Measurements from ENCODE around the gene SH3TC2. TPM values are rescaled to one million over a fixed set of nuclear protein-coding genes. Genes with fewer than 3 reads are reported as not detected.

Gene SH3TC2
- polyA plus RNA-seq, 1 of the 3 experiments (the other 2 are of a cell fraction): 1.1 TPM

GRCh38 chr5:149017636-149018035 lies 45.2 kb downstream of the SH3TC2 start:
- TF ChIP-seq RCOR1 (IDR thresholded peaks at IDR 0.05; ENCODE audit: low read length) (no peak), MEF2A (IDR thresholded peaks at IDR 0.05; ENCODE audit: borderline replicate concordance, low read depth) (no peak), ELF1 (IDR thresholded peaks at IDR 0.05) (no peak), ZBTB33 (IDR thresholded peaks at IDR 0.05; ENCODE audit: borderline replicate concordance, low read depth) (no peak), FOXM1 (IDR thresholded peaks at IDR 0.05; ENCODE audit: low read depth) (no peak), POLR2AphosphoS5 (IDR thresholded peaks at IDR 0.05; ENCODE audit: low read depth, low read length) (no peak), FOSL2 (IDR thresholded peaks at IDR 0.05; ENCODE audit: borderline replicate concordance, low read depth) (no peak), SIN3A (IDR thresholded peaks at IDR 0.05; ENCODE audit: borderline replicate concordance, low read depth, low read length) (no peak), IRF3 (IDR thresholded peaks at IDR 0.05; ENCODE audit: low read depth, low read length) (no peak), NRF1 (IDR thresholded peaks at IDR 0.05; ENCODE audit: low read depth, low read length) (no peak), USF2 (IDR thresholded peaks at IDR 0.05; ENCODE audit: borderline replicate concordance, low read depth, low read length) (no peak), MAX (IDR thresholded peaks at IDR 0.05; ENCODE audit: low read depth) (no peak), TEAD4 (IDR thresholded peaks at IDR 0.05; ENCODE audit: borderline replicate concordance, insufficient read depth) (no peak)
- Histone ChIP-seq H3K79me2 (ENCODE audit: insufficient read depth) (no peaks in the 10 kb centered on the region), H4K20me1 (ENCODE audit: insufficient read depth) (no peaks in the 10 kb centered on the region), H3K4me2 (no peak overlapping the region), H2AFZ (ENCODE audit: low read depth) (no peak overlapping the region), H3K36me3 (replicated peaks in 1 of 2; ENCODE audit: control insufficient read depth in 1 of 2, insufficient read depth in 2 of 2, low read length in 1 of 2) (no peaks in the 10 kb centered on the region), H3K4me3 (ENCODE audit: low read depth in 2 of 2, low read length in 1 of 2) (no peak overlapping the region), H3F3A (replicated peaks; ENCODE audit: insufficient read depth) (no peaks in the 10 kb centered on the region), H3K9me2 (no peaks in the 10 kb centered on the region), H3K9me3 (no peaks in the 10 kb centered on the region), H3K27me3 (ENCODE audit: insufficient read depth) (no peaks in the 10 kb centered on the region), H3K4me1 (ENCODE audit: control insufficient read depth in 1 of 2, insufficient read depth in 2 of 2, low read depth in 1 of 2, low read length in 1 of 2) (peaks cover 0 to 5% of the 10 kb centered on the region in 2 experiments; a peak in 2 of 4 replicates), H3K9ac (no peak overlapping the region), H3K27ac (ENCODE audit: low read depth in 2 of 2, low read length in 1 of 2) (no peak overlapping the region)
- 61% methylated on average over 1 of the region's 1 CpG for WGBS (ENCODE audit: low lambda C conversion rate)
- CTCF ChIA-PET: interaction anchor here (1.0 to 2.8 kb wide), 5 partner anchors 18 to 287 kb away, joined by 3 to 8 read pairs (median 3); no protein-coding TSS in a partner anchor
- no peak for DNase-seq
- POLR2A ChIA-PET: no interaction called here

- H3K27ac ChIP-seq (ENCODE audit: low read depth in 2 of 2, low read length in 1 of 2): no peak overlapping the region
- H2AFZ ChIP-seq (ENCODE audit: low read depth): no peak overlapping the region
- CTCF ChIA-PET: interaction anchor here (2.8 kb wide), 1 partner anchor 20 kb away, joined by 8 read pairs; no protein-coding TSS in a partner anchor
- no peaks in the 10 kb centered on the region; the same call in 1 of the 2 replicates for H3K79me2 ChIP-seq (ENCODE audit: insufficient read depth)
- no peak overlapping the region for H3K4me3 ChIP-seq (ENCODE audit: low read depth in 2 of 2, low read length in 1 of 2)
- no peak overlapping the region for H3K4me2 ChIP-seq
- no peak overlapping the region for H3K9ac ChIP-seq
- H3F3A ChIP-seq (replicated peaks; ENCODE audit: insufficient read depth): no peaks in the 10 kb centered on the region
- 87% methylated on average over 1 of the region's 1 CpG for WGBS (ENCODE audit: low lambda C conversion rate)
- DNase-seq: no peak
- H3K36me3 ChIP-seq (replicated peaks in 1 of 2; ENCODE audit: control insufficient read depth in 1 of 2, insufficient read depth in 2 of 2, low read length in 1 of 2): no peaks in the 10 kb centered on the region
- no peaks in the 10 kb centered on the region for H3K9me3 ChIP-seq
- peaks cover 0 to 7% of the 10 kb centered on the region in 2 experiments; a peak in 2 of 4 replicates for H3K4me1 ChIP-seq (ENCODE audit: control insufficient read depth in 1 of 2, insufficient read depth in 2 of 2, low read depth in 1 of 2, low read length in 1 of 2)
- no peaks in the 10 kb centered on the region for H4K20me1 ChIP-seq (ENCODE audit: insufficient read depth)
- H3K27me3 ChIP-seq (ENCODE audit: insufficient read depth): no peaks in the 10 kb centered on the region
- POLR2A ChIA-PET: no interaction called here
- no peaks in the 10 kb centered on the region for H3K9me2 ChIP-seq
- TF ChIP-seq RAD21 (IDR thresholded peaks at IDR 0.05; ENCODE audit: low read length) (no peak), TAF1 (IDR thresholded peaks at IDR 0.05; ENCODE audit: borderline replicate concordance, low read depth, low read length) (no peak), IRF3 (IDR thresholded peaks at IDR 0.05; ENCODE audit: low read depth, low read length) (no peak), RFX5 (IDR thresholded peaks at IDR 0.05; ENCODE audit: low read length) (no peak), NRF1 (IDR thresholded peaks at IDR 0.05; ENCODE audit: low read depth, low read length) (no peak), EZH2phosphoT487 (IDR thresholded peaks at IDR 0.05; ENCODE audit: borderline replicate concordance, low read depth) (no peak), ELF1 (IDR thresholded peaks at IDR 0.05) (no peak), NFIC (IDR thresholded peaks at IDR 0.05; ENCODE audit: borderline replicate concordance) (no peak), SIN3A (IDR thresholded peaks at IDR 0.05; ENCODE audit: borderline replicate concordance, low read depth, low read length) (no peak), FOXM1 (IDR thresholded peaks at IDR 0.05; ENCODE audit: low read depth) (no peak), USF1 (IDR thresholded peaks at IDR 0.05; ENCODE audit: borderline replicate concordance, low read depth) (no peak), EP300 (IDR thresholded peaks at IDR 0.05; ENCODE audit: borderline replicate concordance in 1 of 2, low read depth in 1 of 2, low read length in 1 of 2) (no peak), MXI1 (IDR thresholded peaks at IDR 0.05; ENCODE audit: low read depth, low read length) (no peak), RCOR1 (IDR thresholded peaks at IDR 0.05; ENCODE audit: low read length) (no peak)
Measured at GRCh38 chr5:149015561-149015960, 47.3 kb downstream of the SH3TC2 start.

All from SK-N-SH (cell line).